Left ventricle myocardium superior (tissue), 1 donor: ENCODE results near the gene RSRC1. TPM values are rescaled to one million over a fixed set of nuclear protein-coding genes. Genes with fewer than 3 reads are reported as not detected.

Experiments used
- ATAC-seq: fragments of 200-7000 bp; cut with Tn5 transposase; one replicate; pipeline ENCODE4 v1.9.1; 2020; ENCODE audit warnings: mild to moderate bottlenecking, moderate library complexity
- DNase-seq: peaks from one replicate; pipeline ENCODE4 v3.0.0-alpha.2; 2020
- intact Hi-C: fragments of 100-400 bp; cut with micrococcal nuclease; formaldehyde crosslinking; loops from one replicate; pipeline ENCODE4 v1.11.0; 2022
- total RNA-seq: library from RNA; stranded (reverse); fragmentation: NEBNext Ultra II Directional; extraction: Animal tissue kit (Norgen Biotek cat#: 25700); gene quantifications from one replicate; pipeline ENCODE4 v1.2.1, GENCODE V29; 2021
- donor health status: DM: no; HTN: yes; CAD: no; lungs with severe emphysema.

Gene RSRC1
- total RNA-seq, 1 donor from 2014 or later: 20.6 TPM

DNA sequence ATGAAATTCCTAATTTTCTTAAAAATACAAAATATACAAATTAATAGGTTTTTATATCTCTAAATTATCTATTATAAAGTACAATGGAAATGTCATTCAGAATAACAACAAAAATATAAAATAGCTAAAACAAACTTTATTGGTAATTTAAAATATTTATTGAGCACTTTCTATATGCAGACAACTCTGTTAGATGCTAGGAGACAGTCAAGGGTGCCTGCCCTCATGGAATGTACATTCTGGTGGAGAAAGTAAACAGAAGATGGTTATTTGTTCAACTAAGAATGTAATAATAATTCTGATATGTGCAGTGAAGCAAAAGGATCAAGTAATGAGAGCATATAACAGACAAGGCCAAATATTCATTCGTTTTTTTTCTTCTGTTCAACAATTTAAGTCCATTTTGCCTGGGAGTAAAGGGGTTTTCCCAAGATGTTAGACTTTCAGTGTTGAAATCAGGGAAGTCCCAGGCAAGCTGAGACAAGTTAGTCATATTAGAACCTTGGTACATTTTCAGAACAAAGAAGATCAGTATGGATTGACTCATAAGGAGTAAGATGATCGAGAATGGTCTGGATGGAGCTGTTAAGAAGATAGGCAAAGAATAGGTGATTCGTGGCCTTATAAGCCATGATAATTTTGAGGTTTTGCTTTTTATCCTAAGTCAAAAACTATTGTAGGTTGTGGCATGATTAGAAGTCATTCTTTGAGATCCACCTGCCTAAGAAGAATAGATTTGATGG lies 310.9 kb downstream of the RSRC1 start:
- ATAC-seq (no peak), DNase-seq (no peak)
- intact Hi-C loops: no loop called here

DNA sequence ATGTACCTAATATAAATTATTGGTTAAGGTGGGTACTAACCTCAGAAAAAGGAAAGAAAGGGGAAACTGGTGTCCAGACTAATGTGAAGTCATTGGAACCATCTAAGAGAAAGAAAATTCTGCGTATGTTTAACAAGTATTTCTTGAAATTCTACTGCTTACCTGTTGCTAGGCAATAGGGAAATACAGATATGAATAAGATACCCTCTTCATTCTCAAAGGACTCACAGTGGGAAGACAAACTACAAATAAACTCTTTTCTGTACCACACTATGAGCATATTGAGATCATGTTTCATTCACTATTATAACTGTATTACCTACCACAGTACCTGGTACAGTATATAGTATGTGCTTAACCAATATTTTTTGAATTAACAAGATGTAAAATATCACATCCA lies 320.6 kb downstream of the RSRC1 start:
- no peak for ATAC-seq
- DNase-seq: no peak
- intact Hi-C loops: loop anchor here (5.0 kb wide), 1 partner anchor 813 kb away; no protein-coding TSS in a partner anchor

DNA sequence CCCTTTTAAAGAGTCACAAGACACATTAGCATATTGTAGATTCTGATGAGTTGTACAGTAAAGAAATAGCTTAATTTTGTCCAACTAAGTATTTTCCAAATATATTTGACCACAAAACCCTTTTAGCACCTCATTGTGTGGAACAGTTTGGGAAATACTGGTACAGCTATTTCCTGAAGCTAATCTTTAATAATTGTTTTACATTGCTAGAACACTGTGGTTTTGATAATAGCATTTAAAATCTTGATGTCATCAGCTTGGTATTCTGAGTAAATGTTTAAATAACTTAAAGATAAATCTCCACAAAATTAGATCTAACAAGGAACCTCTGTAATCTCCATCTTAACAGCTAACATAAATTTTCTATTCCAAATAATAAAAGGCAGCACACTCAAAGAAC lies 321.1 kb downstream of the RSRC1 start:
- no peak for ATAC-seq
- intact Hi-C loops: loop anchor here (5.0 kb wide), 1 partner anchor 814 kb away; no protein-coding TSS in a partner anchor

DNA sequence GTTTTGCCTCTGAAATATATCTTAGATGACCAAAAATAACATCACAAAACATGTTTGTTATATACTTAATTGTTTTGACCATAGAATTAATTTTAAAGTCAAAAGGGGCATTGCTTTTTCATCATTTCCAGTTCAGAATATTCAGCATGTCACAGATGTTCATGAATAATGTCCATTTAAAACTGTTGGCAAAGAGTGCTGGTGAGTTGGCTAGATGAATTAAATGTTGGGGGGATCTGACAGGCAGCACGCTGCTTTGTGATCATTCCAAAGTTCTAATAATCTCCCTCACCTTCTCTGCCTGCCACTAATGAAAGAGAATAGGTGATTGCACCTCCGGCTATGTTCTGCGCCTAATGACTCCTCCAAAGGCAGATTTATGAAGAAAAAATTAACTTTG lies 321.9 kb downstream of the RSRC1 start:
- no peak for DNase-seq
- ATAC-seq: no peak
- intact Hi-C loops: loop anchor here (5.0 kb wide), 1 partner anchor 815 kb away; no protein-coding TSS in a partner anchor

More for the DNA sequence above, 321.1 kb downstream of the RSRC1 start:
- no peak for DNase-seq

DNA sequence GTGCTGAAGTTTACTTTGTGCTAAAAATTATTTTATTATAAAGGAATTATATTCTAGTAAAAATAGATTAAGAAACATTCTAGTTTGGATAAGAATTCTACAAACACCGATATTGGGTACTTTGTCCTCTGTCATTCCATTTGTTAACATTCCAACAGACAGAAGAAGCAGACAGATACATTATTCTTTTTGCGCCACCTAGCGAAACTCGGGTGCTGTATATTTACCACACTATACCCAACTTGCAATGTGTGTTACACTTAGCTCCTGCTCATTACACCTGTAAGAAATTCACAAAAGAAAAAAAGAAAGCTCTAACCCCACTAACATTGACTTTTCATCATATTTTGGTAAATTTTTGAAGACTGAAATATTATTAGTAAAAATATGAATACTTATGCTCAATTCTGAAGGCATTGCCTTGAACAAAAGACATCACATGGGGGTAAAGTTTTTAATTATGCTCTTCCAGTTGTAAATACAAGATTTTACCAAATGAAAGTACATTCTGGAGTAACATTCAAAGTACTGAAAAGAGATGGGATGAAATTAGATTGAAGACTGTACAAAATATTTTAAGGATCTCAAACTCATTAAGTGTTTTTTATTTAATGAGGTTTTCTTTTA lies 324.6 kb downstream of the RSRC1 start:
- intact Hi-C loops: loop anchor here (5.0 kb wide), 1 partner anchor 817 kb away; no protein-coding TSS in a partner anchor
- DNase-seq: peak; percentile 26
- ATAC-seq: peak; percentile 81

DNA sequence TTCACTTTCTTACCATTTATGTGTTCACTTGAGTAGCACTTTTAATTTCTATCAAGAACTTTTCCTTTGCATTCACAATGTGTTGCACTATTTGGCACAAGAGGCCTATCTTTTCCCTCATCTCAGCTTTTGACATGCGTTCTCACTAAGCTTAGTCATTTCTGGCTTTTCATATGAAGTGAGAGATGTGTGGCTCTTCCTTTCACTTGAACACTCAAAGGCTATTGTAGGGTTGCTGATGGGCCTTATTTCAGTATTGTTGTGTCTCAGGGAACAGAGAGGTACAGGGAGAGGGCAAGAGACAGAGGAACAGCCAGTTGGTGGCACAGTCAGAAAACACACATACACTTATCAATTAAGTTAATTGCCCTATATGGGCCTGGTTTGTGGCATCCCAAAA lies 333.7 kb downstream of the RSRC1 start:
- intact Hi-C loops: no loop called here
- ATAC-seq (no peak), DNase-seq (no peak)

DNA sequence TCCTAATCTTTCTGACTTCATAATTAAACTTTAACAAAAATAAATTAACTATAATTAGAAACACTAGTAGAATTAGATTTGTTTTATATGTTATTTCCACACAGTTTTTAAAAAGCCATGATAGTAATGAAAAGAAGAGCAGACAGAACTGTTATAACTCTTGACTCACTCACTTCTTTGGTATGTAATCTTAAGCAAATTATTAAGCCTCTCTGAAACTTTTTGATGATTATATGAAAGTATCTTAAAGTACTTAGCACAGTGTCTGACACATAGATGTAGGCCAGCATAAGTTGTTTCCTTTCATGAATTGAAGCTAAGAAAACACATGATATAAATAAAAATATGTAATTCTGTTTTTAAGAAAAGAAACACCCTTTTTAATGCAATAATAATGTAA lies 337.5 kb downstream of the RSRC1 start:
- ATAC-seq (no peak), DNase-seq (no peak)
- intact Hi-C loops: no loop called here

DNA sequence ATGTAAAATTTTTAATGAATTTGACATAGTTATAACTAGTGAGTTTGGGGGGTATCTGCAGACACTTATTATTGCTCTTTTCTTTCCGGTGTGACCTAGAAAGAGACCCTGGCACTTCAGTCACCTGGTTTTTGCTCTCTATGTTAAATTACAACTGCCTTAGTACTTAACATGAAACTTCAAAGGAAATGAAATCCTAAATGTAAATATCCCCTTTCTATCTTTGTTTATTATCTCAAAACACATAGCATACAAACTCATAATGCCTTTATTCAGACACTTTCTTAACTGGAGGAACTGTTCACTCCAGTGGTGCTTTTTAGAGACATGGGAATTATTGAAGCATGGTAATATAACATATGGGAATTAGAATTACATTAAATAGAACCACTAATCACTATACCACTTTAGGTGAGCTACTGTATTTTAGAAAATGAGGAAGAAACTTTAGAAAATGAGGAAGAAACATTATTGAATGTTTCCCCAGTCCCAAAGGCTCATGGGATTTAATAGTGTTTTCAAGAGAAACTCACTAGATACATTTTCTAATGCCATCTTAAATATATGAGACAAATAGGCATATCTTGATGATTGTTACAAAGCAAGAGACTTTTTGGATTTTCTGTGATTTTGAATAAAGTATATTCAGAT lies 341.6 kb downstream of the RSRC1 start:
- ATAC-seq: no peak
- intact Hi-C loops: no loop called here
- DNase-seq: no peak

DNA sequence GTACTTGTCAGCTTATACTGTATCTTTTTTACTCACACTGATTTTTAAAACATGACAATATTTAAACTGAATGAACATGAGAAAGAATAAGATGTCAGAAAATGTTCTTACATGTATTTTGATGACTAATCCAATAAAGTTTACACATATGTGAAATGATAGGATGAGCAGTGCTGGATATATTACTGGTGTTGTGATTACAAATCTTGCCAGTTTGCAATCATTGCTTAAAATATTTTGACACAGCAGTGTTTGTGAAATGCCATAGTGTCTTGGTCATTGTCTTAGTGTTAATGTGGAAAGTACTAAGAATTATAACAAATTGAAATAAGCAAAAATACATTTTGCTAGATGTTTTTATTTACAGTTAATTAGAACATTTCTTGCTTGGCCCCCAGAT lies 342.4 kb downstream of the RSRC1 start:
- ATAC-seq (no peak), DNase-seq (no peak)
- intact Hi-C loops: no loop called here

DNA sequence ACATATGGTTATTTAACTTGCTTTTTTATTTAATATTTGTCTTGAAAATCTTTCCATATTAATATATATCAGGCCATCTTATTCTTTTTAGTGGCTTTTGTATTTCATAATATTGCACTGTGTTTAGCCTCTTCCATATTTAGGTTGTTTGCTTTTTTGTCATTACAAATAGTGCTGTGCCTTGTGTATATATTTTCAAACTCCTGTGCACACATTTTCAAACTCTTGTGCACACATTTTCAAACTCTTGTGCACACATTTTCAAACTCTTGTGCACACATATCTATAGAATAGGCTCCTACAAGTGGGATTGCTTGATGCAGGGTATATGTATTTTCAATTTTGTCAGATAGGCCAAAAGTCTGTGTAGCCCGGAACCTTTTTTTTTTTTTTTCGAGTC lies 343.1 kb downstream of the RSRC1 start:
- ATAC-seq (no peak), DNase-seq (no peak)
- intact Hi-C loops: no loop called here

DNA sequence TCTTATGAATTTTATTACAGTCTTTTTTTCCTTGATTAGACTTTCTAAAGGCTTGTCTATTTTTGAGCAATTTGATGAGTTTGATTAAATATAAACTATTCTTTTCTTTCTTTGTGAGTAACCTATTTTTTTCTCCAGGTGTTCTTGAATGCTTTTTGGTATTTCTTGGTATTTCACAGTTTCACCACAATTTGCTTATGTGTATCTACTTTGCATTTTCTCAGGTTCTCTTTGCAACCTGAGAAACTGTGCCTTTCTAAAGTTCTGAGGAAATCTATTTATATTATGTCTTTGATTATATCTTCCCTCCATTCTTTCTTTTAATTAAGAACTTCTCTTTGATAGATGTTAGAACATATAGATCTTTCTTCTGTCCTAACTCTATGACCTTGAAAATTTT lies 344.0 kb downstream of the RSRC1 start:
- ATAC-seq (no peak), DNase-seq (no peak)
- intact Hi-C loops: no loop called here

DNA sequence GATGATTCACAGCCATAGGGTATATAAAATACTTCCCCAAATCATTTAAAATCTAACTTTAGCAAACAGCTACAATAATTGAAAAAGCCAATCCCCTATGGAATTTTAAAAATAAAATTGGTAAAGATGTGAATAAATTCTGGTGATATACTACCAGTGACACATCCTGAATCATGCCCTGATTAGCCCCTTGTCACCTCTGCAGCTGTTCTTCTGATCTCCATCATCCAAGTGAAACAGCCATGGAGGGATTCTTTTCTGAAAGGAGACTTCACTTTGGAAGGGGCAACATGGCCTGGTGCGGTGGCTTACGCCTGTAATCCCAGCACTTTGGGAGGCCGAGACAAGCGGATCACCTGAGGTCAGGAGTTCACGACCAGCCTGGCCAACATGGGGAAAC lies 345.5 kb downstream of the RSRC1 start:
- ATAC-seq (no peak), DNase-seq (no peak)
- intact Hi-C loops: no loop called here

DNA sequence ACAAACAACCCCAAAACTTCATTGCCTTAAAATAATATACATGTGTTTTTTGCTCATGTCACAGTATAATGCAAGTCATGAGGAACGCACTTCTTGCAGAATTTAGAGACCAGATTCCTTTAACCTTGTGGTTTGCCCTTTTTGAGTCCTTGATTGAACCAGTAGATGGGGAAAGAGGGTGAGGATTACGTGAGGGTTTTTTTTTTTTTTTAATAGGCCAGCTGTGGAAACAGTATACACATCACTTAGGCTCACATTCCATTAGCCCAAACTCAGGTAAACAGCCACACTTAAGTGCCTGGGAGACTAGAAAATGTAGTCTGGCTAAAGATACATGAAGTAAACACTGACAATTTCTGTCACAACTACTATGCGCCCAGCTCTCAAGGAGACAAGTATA lies 346.2 kb downstream of the RSRC1 start:
- DNase-seq: no peak
- ATAC-seq: no peak
- intact Hi-C loops: no loop called here

DNA sequence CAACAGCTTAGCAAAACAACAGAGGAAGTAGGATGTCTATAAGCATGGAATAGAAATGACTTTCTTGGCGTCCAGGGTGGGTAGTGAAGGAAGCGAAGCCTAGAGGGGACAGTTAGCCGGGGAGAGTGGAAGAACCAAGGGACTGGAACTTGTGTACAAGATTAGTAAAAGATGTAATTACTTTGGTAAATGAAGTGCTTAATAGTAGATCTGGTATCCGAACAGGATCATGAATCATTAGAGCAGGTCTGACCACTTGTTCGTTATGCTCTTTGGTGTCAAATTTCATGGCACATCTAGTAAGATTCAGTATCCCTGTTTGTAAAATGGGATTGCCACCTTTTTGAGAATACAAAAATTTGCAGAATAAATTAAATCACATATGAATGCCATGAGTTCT lies 348.6 kb downstream of the RSRC1 start:
- ATAC-seq: no peak
- intact Hi-C loops: no loop called here
- no peak for DNase-seq

DNA sequence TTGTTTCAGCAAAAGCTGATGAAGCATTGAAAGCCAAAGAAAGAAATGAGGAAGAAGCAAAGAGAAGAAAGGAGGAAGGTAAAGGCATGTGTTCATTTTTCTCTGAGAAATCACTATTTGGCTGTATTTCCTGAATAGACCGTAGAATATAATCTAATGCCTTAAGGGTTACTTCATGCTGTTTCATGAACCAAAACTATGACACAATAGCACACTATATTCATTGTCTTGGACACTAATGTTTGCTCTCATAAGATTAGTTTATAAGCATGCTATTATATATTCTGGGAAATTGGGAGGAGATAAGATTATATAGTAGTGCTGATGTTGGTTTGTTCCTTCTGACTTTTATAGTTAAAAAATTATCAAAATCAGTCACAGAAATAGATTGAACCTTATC lies 351.0 kb downstream of the RSRC1 start:
- intact Hi-C loops: no loop called here
- no peak for DNase-seq
- no peak for ATAC-seq

DNA sequence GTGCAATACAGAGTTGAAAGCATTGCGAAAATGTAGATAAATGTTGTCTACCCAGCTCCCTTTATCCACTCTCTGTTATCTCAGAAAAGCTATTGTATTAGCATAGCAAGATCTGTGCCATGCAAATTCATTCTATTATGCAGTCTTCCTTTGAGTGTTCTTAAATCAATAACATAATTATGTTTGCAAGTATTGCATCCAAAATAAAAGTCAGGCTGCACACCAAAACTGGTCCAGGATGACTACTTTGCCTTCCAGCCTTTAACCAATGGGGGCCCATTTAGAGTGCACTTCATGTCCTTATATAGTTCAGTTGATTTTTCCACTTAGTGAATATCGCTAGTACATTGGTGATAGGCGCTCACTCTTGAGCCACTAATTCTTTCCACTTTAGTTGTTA lies 353.7 kb downstream of the RSRC1 start:
- no peak for DNase-seq
- no peak for ATAC-seq
- intact Hi-C loops: no loop called here

DNA sequence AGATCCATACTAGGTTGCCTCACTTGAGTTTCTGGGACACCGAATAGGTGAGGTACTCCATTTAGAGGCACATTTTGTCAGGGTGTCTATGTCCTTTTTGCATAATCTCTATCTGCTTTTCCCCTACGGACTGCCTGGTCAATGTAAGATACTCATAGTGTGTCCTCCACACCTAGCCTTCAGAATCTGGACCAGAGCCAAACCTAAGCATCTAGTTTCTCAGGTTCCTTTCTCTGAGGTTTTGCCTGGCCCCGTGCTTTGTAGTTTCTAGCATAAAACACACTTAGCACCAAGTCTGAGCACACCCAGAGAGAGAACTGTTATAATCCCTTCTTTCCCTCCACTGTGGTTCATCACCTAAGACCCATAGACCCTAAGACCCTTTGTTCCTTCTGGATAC lies 355.2 kb downstream of the RSRC1 start:
- DNase-seq (no peak), ATAC-seq (no peak)
- intact Hi-C loops: no loop called here

DNA sequence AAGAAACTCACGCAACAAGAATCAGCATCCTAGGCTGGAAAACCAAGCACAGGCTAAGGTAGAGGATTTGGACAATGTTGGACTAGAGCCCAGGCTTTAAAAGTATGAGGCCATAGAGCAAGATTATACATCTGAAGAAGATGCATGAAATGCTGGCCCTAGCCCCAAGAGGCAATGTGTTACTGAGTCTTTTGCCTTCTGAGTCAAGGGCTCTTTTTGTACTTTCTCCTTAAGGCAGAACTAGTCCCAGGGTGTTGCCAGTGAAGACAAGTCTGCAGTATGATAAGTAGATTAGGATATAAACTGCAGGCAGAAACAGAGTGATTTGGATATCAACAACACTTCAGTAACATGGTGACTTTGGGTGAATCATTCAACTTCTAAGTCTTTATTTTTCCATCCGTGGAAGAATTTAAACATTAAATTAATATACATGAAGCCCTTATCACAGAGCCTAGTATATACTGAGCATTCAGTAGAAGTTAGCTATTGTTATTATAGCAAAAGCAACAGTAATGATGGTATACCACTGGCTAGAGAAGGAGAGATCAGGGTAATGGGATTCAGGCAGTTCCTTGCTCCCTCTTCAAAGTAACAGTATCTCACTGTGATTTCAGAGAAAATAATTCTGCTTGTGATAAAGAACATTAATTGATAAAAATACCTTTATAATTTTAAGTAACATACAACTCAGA lies 361.2 kb downstream of the RSRC1 start:
- intact Hi-C loops: no loop called here
- DNase-seq: no peak
- ATAC-seq: no peak

DNA sequence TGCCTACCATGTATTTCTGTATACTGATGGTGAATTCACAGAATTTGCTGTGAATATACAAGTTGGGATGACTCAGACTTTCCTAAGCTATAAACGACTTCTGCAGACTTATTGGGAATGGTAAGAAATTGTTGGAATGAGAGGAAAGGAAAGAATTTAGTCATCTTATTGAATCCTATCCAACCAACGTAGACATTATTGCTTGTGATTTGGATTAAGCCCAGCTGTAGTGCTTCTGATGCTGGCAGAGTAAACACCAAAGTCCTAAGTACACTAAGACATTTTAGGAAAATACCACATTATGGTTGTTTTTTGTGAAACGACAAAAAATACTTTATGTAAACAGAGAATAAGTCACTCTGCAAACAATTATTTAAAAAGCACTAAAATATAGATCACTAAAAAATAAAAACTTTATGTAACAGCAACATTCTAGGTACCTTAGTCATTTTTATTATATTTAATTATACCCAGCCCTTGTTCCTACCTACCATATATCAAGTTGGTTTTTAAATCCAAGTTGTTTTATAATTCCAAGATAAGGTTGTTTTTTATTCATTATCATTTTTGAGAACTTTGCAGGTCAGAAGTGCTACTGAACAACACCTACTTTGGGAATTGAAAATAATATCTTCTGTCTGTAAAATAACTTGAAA lies 361.9 kb downstream of the RSRC1 start:
- ATAC-seq (no peak), DNase-seq (no peak)
- intact Hi-C loops: no loop called here
